ENCODE results near the gene TBX18.

DNA sequence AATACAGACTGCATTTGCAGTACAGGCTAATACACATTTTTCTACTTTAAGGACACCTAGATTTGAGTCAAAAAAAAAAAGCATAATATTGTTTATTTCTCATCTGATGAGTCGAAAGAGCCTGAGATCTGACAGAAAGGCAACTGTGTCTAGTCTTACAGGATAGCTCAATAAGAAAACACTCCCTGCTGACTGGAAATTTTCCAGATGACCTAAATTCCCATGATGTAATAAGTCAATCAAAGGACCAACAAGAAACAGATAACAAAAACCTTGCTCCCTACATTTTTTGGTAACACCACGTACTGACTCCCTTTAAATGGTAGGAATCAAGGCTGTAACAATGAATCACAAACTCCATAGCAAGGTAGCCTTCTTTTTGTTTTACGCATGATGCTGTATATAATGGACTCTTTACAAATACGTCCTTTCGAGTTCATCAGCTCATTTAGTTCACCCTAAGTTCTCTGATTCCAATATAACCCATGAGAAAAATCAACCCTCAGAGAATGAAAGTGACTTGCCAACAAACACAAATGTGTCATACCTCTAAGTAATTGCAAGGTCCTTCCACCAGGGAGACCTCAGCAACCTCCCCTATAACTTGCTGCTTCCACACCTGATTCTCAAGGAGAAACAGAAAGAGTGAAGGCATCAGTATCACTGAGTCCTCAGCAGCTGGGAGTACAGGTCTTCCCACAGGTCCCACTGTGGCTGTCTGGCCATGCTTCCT is 12.1 kb downstream of the TBX18 start:
- TF ChIP-seq HDAC2 (IDR thresholded peaks at IDR 0.05) (no peak), RCOR1 (conservative IDR thresholded peaks at IDR 0.05; ENCODE audit: low read depth, low read length) (no peak), NRF1 (conservative IDR thresholded peaks at IDR 0.05; ENCODE audit: low read depth, low read length) (no peak), JUND (IDR thresholded peaks at IDR 0.05; ENCODE audit: low read depth, low read length) (no peak), YBX1 (IDR thresholded peaks at IDR 0.05) (no peak)
- TF ChIP-seq, protein P1, sequence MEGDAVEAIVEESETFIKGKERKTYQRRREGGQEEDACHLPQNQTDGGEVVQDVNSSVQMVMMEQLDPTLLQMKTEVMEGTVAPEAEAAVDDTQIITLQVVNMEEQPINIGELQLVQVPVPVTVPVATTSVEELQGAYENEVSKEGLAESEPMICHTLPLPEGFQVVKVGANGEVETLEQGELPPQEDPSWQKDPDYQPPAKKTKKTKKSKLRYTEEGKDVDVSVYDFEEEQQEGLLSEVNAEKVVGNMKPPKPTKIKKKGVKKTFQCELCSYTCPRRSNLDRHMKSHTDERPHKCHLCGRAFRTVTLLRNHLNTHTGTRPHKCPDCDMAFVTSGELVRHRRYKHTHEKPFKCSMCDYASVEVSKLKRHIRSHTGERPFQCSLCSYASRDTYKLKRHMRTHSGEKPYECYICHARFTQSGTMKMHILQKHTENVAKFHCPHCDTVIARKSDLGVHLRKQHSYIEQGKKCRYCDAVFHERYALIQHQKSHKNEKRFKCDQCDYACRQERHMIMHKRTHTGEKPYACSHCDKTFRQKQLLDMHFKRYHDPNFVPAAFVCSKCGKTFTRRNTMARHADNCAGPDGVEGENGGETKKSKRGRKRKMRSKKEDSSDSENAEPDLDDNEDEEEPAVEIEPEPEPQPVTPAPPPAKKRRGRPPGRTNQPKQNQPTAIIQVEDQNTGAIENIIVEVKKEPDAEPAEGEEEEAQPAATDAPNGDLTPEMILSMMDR (IDR thresholded peaks at IDR 0.05 in 2 of 3, conservative IDR thresholded peaks at IDR 0.05 in 1 of 3; ENCODE audit: control insufficient read depth in 2 of 3, extremely low read depth in 1 of 3, insufficient read depth in 1 of 3, low read depth in 3 of 3, low read length in 3 of 3), result no peak

Measured in GM12878 (cell line).